K562 (cell line): ENCODE results near the gene LRRC8E. TPM values are rescaled to one million over a fixed set of nuclear protein-coding genes. Genes with fewer than 3 reads are reported as not detected.

ENCODE experiments used
- CHAMP1 ChIP-seq: fragments of 450-650 bp; IDR thresholded peaks from 2 replicates; pipeline ENCODE4 v1.6.1; 2016; ENCODE audit warnings: mild to moderate bottlenecking
- KHSRP ChIP-seq: fragments of 450-650 bp; IDR thresholded peaks from 2 replicates; pipeline ENCODE4 v1.6.1; 2017
- NUFIP1 ChIP-seq: fragments of 450-650 bp; IDR thresholded peaks from 2 replicates; pipeline ENCODE4 v1.6.1; 2018; ENCODE audit not compliant: partially characterized antibody
- RBM22 ChIP-seq: fragments of 200-400 bp; formaldehyde crosslinking; IDR thresholded peaks from 2 replicates; pipeline ENCODE4 v1.6.1; 2018; ENCODE audit warnings: low read length, low read depth; ENCODE audit not compliant: poor library complexity, severe bottlenecking
- RCOR1 ChIP-seq, 2 experiments: IDR thresholded peaks; 2 replicates each; pipeline ENCODE4 v1.6.1; 2012; ENCODE audit warnings: low read depth in 2 of 2, low read length in 2 of 2, borderline replicate concordance in 1 of 2, improper control_type of control experiment in 1 of 2
- SFPQ ChIP-seq: fragments of 200-400 bp; formaldehyde crosslinking; IDR thresholded peaks from 2 replicates; pipeline ENCODE4 v1.6.1; 2017; ENCODE audit warnings: mild to moderate bottlenecking, low read depth, low read length, moderate library complexity
- SIN3B ChIP-seq: fragments of 450-650 bp; IDR thresholded peaks from 2 replicates; pipeline ENCODE4 v1.6.1; 2017; ENCODE audit warnings: low read depth, mild to moderate bottlenecking, moderate library complexity
- TOE1 ChIP-seq, 2 experiments: fragments of 450-650 bp in 1 of 2; sonication (generic) in 1 of 2; formaldehyde crosslinking in 1 of 2; IDR thresholded peaks; 2 replicates each; pipeline versions ENCODE4 v1.7.1 to v1.8.0; 2016 to 2022; ENCODE audit warnings: borderline replicate concordance in 2 of 2, mild to moderate bottlenecking in 2 of 2, antibody characterized with exemption in 1 of 2, inconsistent platforms in 1 of 2, low read depth in 1 of 2, missing genetic modification reagents in 1 of 2, moderate library complexity in 1 of 2
- ZBTB9 ChIP-seq: fragments of 450-650 bp; formaldehyde crosslinking; IDR thresholded peaks from 2 replicates; pipeline ENCODE4 v1.4.0; 2020; ENCODE audit warnings: mild to moderate bottlenecking, moderate library complexity
- ZC3H11A ChIP-seq: IDR thresholded peaks from 2 replicates; pipeline ENCODE4 v1.6.1; 2012; ENCODE audit warnings: low read depth, low read length, improper control_type of control experiment
- ZNF277 ChIP-seq: fragments of 250-450 bp; sonication (Bioruptor Pico); IDR thresholded peaks from 2 replicates; pipeline ENCODE4 v1.8.0; 2022; ENCODE audit warnings: inconsistent platforms, mild to moderate bottlenecking, moderate library complexity, borderline replicate concordance
- ZNF431 ChIP-seq: sonication (generic); formaldehyde crosslinking; IDR thresholded peaks from 2 replicates; pipeline ENCODE4 v1.8.0; 2022; ENCODE audit warnings: mild to moderate bottlenecking, missing genetic modification reagents
- ZNF75A ChIP-seq: fragments of 450-650 bp; formaldehyde crosslinking; IDR thresholded peaks from 2 replicates; pipeline ENCODE4 v1.4.0; 2020; ENCODE audit warnings: mild to moderate bottlenecking
- ZNF76 ChIP-seq: fragments of 250-450 bp; sonication (Bioruptor Pico); IDR thresholded peaks from 2 replicates; pipeline ENCODE4 v1.4.0; 2020; ENCODE audit warnings: mild to moderate bottlenecking, moderate library complexity, borderline replicate concordance
- polyA plus RNA-seq, 8 experiments: library from polyadenylated mRNA; depleted of rRNA in 4 of 8; stranded (reverse) in 5 of 8; unstranded in 3 of 8; fragments of >200 nt; fragmentation: Nextera tagmentation in 2 of 8; fragmentation: Illumina TruSeq in 1 of 8; extraction: Ambion mirVana in 2 of 8; extraction: Trizol in 1 of 8; gene quantifications; 2 replicates each; pipeline versions ENCODE4 v1.2.1 to v1.2.3, GENCODE V29; 2011 to 2014; ENCODE audit warnings: inconsistent platforms in 1 of 8, missing spikeins in 1 of 8
- total RNA-seq, 7 experiments: library from RNA; depleted of rRNA in 6 of 7; stranded (reverse); fragments of >200 nt in 6 of 7; fragmentation: Illumina TruSeq in 2 of 7; extraction: Trizol in 2 of 7; gene quantifications; 2 replicates each; pipeline versions ENCODE4 v1.2.1 to v1.2.3, GENCODE V29; 2011 to 2021; ENCODE audit warnings: low replicate concordance in 1 of 7

The LRRC8E gene
- total and polyA plus RNA-seq, 9 of the 15 experiments (the other 6 are each of a cell fraction or from before 2014, with no cell fraction given) = 0.08 to 5.7 (median 3.5) TPM; not detected in 1

GRCh38 chr19:7920519-7921301 lies 32.4 kb downstream of the LRRC8E start (continued):
- no peak for TF ChIP-seq ZNF277 (CRISPR knock-in tag)
- no peak for TF ChIP-seq SFPQ
- TF ChIP-seq ZNF75A (CRISPR knock-in tag) = no peak
- no peak for TF ChIP-seq NUFIP1
- no peak for TF ChIP-seq SIN3B
- TF ChIP-seq KHSRP = no peak
- TF ChIP-seq RBM22 = no peak
- TF ChIP-seq RCOR1 (IDR thresholded peaks at IDR 0.05; ENCODE audit: borderline replicate concordance in 1 of 2, low read depth in 2 of 2, low read length in 2 of 2) = peak in 1 of 2 experiments; percentile 48; a peak in 2 of 4 replicates
- TF ChIP-seq ZC3H11A = no peak
- 0 out of 2 replicates have a peak, but pooled peaks have one; percentile 25 for TF ChIP-seq ZBTB9 (CRISPR knock-in tag)
- peak; percentile 40; the same call in 1 of the 2 replicates for TF ChIP-seq TOE1 (IDR thresholded peaks at IDR 0.05; ENCODE audit: borderline replicate concordance)
- TF ChIP-seq TOE1 (CRISPR knock-in tag; IDR thresholded peaks at IDR 0.05; ENCODE audit: borderline replicate concordance, low read depth) = peak; percentile 63; the same call in 1 of the 2 replicates
- no peak for TF ChIP-seq CHAMP1
- no peak for TF ChIP-seq ZNF76 (CRISPR knock-in tag)
- no peak for TF ChIP-seq ZNF431 (CRISPR knock-in tag)
